GM10266 (cell line): ENCODE data around the gene NUP133.
A peak's percentile ranks its signal among the peaks of the same experiment; 100 is the strongest.

Source experiments
- DNase-seq: peaks from one replicate; pipeline ENCODE4 v3.0.0; 2012; ENCODE audit errors: extremely low spot score
- TF ChIP-seq, protein P1 (sequence below): IDR thresholded peaks from 2 replicates; pipeline ENCODE4 v1.5.1; 2012; ENCODE audit warnings: mild to moderate bottlenecking, low read depth; ENCODE audit not compliant: control insufficient read depth, insufficient read depth; ENCODE audit errors: missing control alignments

The NUP133 gene

DNA sequence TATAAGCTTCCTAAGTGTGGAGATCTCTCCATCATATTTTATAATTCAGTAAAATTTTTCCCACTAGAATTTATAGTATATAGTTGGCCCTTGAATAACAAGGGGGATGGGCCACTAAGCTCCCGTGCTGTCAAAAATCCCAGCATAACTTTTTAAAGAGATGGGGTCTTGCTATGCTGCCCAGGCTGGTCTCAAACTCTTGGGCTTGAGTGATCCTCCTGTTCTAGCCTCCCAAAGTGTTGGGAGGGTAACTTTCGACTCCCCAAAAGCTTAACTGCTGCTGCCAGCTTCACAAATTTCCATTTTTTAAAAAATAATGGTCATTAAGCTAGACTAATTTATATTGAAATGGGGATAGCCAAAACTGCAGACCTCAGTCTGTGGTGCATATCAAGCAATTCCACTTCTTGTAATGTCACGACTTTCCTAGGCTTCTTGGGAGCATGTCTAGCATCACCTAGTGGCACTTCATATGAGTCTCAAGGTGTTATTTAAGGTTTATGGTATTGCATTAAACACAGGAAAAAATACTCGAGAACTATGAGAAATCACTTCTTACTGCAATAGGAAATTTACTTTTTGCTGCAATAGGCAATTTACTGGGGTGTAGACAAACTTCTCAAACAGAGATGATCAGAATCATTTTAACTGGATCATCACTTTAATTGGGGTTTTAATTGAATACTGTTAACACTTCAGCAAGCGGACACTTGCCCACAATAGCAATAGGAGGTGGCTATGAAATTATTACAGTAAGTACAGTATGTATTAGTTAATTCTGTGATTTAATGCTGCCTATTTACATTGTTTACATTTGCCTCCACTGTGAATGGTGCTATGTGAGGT lies 55.0 kb downstream of the NUP133 start:
- DNase-seq: no peak
- TF ChIP-seq, protein P1, sequence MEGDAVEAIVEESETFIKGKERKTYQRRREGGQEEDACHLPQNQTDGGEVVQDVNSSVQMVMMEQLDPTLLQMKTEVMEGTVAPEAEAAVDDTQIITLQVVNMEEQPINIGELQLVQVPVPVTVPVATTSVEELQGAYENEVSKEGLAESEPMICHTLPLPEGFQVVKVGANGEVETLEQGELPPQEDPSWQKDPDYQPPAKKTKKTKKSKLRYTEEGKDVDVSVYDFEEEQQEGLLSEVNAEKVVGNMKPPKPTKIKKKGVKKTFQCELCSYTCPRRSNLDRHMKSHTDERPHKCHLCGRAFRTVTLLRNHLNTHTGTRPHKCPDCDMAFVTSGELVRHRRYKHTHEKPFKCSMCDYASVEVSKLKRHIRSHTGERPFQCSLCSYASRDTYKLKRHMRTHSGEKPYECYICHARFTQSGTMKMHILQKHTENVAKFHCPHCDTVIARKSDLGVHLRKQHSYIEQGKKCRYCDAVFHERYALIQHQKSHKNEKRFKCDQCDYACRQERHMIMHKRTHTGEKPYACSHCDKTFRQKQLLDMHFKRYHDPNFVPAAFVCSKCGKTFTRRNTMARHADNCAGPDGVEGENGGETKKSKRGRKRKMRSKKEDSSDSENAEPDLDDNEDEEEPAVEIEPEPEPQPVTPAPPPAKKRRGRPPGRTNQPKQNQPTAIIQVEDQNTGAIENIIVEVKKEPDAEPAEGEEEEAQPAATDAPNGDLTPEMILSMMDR: peak; percentile 37

DNA sequence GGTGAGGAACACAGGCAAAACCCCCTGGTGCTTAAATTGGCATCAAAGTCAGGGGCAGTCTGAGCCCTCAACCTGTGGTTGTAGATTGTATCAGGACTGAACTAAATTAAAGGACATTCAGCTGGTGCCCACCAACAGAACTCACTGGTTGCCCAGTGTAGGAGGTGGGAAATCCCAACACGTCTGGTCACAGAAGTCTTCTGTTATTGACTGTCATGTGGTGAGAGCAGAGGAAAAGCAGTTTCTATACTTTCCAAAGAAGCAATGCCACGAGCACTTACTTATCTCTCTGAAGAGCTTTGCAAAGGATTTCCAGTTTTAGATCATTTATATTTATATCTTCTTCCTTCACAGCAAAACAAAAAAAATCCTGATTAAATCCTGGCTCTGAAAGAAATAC lies 59.3 kb downstream of the NUP133 start:
- no peak for DNase-seq
- TF ChIP-seq, protein P1: no peak

DNA sequence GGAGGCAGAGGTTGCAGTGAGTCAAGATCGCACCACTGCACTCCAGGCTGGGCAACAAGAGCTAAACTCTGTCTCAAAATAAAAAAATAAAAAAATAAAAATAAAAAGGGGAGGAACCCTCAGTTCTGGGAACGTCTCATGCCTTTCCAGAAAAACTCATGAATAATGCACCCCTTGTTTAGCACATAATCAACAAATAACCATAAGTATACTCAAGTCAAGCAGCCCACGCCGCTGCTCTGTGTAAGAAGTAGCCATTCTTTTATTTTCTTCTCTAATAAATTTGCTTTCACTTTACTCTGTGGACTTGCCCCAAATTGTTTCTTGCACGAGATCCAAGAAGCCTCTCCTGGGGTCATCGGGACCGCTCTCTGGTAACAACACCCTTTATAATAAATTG lies 59.8 kb downstream of the NUP133 start:
- DNase-seq: no peak
- TF ChIP-seq, protein P1: no peak

DNA sequence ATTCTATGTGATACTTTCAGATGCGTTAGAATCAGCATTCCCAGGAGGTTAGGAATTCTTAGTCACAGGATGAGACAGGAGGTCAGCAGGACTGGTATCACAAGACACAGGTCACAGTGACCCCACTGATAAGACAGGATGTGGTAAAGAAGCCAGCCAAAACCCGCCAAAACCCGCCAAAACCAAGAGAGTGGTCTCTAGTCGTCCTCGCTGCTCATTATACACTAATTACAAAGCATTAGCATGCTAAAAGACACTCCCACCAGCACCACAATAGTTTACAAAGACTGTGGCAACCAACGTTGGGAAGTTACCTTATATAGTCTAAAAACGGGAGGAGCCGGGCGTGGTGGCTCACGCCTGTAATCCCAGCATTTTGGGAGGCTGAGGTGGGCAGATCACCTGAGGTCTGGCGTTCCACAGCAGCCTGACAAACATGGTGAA lies 60.3 kb downstream of the NUP133 start:
- TF ChIP-seq, protein P1: no peak
- no peak for DNase-seq

DNA sequence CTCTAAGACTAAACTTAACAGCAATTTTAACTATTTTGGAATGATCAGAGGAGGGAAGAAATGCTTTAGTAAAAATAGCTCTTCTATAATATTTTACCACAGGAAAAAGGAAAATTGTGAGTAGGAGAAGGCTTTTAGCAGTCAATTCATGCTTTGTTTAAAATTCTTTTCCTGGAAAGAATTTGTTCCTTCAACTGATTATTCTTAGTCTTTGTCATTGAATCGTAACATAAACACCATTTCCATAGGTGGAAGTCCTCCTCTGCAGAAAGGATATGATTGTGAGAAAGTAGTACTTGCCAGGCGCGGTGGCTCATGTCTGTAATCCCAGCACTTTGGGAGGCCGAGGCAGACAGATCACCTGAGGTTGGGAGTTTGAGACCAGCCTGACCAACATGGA lies 62.3 kb downstream of the NUP133 start:
- TF ChIP-seq, protein P1: no peak
- DNase-seq: no peak

DNA sequence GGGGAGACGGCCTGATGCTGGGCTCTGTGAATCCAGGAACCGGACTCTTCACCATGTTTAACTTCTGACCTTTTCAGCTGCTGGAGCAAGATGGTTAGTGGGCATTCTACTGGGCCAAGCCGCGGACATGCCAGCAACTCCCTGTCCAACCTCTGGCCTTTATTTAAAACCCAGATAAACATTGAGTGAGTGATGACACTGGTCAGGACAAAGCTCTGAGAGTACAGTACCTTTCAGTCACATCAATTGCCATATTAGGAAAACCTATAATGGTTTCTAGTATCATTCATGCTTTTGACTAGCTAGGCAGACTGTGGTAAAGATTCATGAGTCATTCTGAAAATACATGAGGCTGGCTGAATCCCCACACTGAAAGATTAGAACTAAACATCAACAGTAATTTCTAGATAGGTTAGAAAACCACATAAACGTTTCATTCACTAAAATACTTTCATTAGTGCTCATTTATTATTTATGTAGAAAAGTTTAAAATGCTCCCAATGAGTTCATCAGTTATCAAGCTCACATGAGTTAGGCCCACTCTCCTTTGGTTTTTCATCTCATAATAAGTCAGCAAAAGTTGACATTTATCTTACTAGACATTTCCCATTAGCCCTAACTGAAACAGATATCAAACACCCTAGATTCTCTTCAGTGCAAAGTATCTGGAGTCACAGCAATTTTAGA lies 67.1 kb downstream of the NUP133 start:
- peak; percentile 85 for DNase-seq
- TF ChIP-seq, protein P1: no peak

DNA sequence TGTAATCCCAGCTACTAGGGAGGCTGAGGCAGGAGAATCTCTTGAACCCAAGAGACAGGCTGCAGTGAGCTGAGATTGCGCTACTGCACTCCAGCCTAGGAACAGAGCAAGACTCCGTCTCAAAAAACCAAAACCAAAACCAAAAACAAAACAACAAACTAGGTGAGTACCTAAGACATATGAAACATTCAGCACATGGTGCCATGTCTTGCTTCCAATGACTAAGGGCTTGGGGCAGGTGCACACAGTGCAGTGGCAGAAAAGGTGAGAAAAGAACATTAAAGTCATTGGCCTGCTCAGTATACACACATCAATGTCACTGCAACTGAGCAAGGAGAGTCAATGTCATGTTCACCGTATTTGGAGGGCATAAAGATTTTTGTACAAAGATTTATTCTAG lies 70.1 kb downstream of the NUP133 start:
- TF ChIP-seq, protein P1: no peak
- no peak for DNase-seq
